ENCODE results near the gene SUPT20H.

DNA sequence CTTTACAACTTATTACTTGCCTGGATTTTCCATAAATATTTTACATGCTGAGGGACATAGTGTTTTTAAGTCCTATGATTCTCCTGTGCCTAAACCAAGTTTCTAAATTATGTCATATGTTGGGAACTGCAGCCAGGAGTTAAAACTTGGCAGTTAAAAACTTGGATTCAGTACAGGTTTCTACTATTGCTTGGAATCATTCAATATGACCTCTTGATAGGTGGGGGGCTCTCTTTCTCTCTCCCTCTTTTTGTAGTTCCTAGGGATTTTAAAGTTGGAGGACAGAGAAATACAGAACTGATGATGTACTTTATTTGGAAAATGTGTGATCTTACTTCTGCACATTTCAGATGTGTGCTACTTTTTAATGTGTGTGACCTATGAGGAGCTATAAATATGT lies 41.2 kb upstream of the SUPT20H start:
- TF ChIP-seq, protein P1, sequence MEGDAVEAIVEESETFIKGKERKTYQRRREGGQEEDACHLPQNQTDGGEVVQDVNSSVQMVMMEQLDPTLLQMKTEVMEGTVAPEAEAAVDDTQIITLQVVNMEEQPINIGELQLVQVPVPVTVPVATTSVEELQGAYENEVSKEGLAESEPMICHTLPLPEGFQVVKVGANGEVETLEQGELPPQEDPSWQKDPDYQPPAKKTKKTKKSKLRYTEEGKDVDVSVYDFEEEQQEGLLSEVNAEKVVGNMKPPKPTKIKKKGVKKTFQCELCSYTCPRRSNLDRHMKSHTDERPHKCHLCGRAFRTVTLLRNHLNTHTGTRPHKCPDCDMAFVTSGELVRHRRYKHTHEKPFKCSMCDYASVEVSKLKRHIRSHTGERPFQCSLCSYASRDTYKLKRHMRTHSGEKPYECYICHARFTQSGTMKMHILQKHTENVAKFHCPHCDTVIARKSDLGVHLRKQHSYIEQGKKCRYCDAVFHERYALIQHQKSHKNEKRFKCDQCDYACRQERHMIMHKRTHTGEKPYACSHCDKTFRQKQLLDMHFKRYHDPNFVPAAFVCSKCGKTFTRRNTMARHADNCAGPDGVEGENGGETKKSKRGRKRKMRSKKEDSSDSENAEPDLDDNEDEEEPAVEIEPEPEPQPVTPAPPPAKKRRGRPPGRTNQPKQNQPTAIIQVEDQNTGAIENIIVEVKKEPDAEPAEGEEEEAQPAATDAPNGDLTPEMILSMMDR (IDR thresholded peaks at IDR 0.05 in 2 of 3, conservative IDR thresholded peaks at IDR 0.05 in 1 of 3; ENCODE audit: control insufficient read depth in 2 of 3, extremely low read depth in 1 of 3, insufficient read depth in 1 of 3, low read depth in 3 of 3, low read length in 3 of 3), result no peak
- no peak for TF ChIP-seq EED (IDR thresholded peaks at IDR 0.05; ENCODE audit: low read depth)
- TF ChIP-seq TCF12 (IDR thresholded peaks at IDR 0.05; ENCODE audit: low read depth, low read length), result no peak
- no peak for TF ChIP-seq BACH1 (IDR thresholded peaks at IDR 0.05; ENCODE audit: borderline replicate concordance)
- TF ChIP-seq, protein P2, sequence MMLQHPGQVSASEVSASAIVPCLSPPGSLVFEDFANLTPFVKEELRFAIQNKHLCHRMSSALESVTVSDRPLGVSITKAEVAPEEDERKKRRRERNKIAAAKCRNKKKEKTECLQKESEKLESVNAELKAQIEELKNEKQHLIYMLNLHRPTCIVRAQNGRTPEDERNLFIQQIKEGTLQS (IDR thresholded peaks at IDR 0.05; ENCODE audit: borderline replicate concordance, extremely low read depth, low read depth, low read length), result no peak
- TF ChIP-seq, protein P3, sequence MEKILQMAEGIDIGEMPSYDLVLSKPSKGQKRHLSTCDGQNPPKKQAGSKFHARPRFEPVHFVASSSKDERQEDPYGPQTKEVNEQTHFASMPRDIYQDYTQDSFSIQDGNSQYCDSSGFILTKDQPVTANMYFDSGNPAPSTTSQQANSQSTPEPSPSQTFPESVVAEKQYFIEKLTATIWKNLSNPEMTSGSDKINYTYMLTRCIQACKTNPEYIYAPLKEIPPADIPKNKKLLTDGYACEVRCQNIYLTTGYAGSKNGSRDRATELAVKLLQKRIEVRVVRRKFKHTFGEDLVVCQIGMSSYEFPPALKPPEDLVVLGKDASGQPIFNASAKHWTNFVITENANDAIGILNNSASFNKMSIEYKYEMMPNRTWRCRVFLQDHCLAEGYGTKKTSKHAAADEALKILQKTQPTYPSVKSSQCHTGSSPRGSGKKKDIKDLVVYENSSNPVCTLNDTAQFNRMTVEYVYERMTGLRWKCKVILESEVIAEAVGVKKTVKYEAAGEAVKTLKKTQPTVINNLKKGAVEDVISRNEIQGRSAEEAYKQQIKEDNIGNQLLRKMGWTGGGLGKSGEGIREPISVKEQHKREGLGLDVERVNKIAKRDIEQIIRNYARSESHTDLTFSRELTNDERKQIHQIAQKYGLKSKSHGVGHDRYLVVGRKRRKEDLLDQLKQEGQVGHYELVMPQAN (conservative IDR thresholded peaks at IDR 0.05), result no peak
- no peak for TF ChIP-seq SUZ12 (IDR thresholded peaks at IDR 0.05; ENCODE audit: unreplicated experiment)
- no peak for TF ChIP-seq IKZF1 (conservative IDR thresholded peaks at IDR 0.05)
- TF ChIP-seq STAT1 (conservative IDR thresholded peaks at IDR 0.05), result no peak
- TF ChIP-seq KDM1A (IDR thresholded peaks at IDR 0.05; ENCODE audit: borderline replicate concordance), result no peak
- TF ChIP-seq EZH2 (IDR thresholded peaks at IDR 0.05; ENCODE audit: borderline replicate concordance, control insufficient read depth, low read depth, low read length), result no peak
- no peak for TF ChIP-seq SMC3 (IDR thresholded peaks at IDR 0.05; ENCODE audit: borderline replicate concordance, low read length)
- TF ChIP-seq RFX5 (IDR thresholded peaks at IDR 0.05; ENCODE audit: low read depth, low read length), result no peak

Measured in GM12878 (cell line).